ENCODE data around the gene RFX2. TPM values are rescaled to one million over a fixed set of nuclear protein-coding genes. Genes with fewer than 3 reads are reported as not detected.

Gene RFX2
- total RNA-seq: 1 to 10 TPM; 1.8 to 5.0 (median 3.4) TPM
- polyA plus RNA-seq: 10 to 100 TPM in 1 of 2 donors, 1 to 10 TPM in 1; 2.8 to 14.0 TPM

DNA sequence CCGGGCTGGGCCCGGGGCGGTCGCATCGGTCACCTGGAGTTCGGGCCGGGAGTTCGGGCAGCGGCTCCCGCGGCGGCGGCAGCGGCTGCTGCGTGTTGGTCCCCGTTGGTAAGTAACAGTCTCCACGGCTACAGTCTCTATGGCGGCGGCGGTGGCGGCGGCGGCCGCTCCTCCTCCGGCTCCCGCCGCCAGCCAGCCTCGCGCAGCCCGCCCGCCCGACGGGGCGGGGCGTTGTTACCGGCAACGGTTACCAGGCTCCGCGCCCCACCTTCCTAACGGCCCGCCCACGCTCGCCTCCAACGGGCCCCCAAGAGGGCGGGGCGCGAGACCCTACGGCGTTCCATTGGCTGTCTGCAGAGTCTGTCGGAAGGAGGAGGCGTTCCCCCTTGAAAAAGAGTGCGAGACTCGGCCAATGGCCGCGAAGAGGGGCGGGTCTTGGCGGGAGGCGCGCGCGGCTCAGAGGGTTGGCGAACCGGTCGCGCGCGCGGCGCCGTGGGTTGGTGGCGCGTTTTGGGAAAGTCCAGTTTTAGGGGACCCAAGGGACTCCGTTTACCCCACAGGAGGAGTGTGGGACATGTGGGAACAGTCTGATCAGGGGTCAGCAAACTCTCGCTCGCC lies at the start of gene RFX2:
Gene RFX2 (minus strand): TSS at position 141 of the 618 bp plus-strand sequence. CDS start 63,004 bp downstream, outside the sequence.
- no peaks in the 10 kb centered on the region for H3K36me3 ChIP-seq
- DNase-seq (peak; percentile 99 to 100 (median 99)), ATAC-seq (peak; percentile 99 to 100 (median 99)), FAIRE-seq (peak; percentile 26)
- H3K9me3 ChIP-seq: no peaks in the 10 kb centered on the region
- H3K27me3 ChIP-seq: no peaks in the 10 kb centered on the region
- peak within 1 kb of the TSS in 3 of 4 donors; percentile 16 to 41 (median 40) for H3K27ac ChIP-seq
- H3K4me3 ChIP-seq: peak within 1 kb of the TSS; percentile 28 to 56 (median 44)
- WGBS, 2 donors: 0% methylated on average over 37 to 75 of the region's 75 CpGs
- intact Hi-C loops (cut with DNase I): no loop called here
- H3K4me1 ChIP-seq: peaks cover 0 to 14% (median 0%) of the 10 kb centered on the region in 3 donors
- TF ChIP-seq, protein P1, sequence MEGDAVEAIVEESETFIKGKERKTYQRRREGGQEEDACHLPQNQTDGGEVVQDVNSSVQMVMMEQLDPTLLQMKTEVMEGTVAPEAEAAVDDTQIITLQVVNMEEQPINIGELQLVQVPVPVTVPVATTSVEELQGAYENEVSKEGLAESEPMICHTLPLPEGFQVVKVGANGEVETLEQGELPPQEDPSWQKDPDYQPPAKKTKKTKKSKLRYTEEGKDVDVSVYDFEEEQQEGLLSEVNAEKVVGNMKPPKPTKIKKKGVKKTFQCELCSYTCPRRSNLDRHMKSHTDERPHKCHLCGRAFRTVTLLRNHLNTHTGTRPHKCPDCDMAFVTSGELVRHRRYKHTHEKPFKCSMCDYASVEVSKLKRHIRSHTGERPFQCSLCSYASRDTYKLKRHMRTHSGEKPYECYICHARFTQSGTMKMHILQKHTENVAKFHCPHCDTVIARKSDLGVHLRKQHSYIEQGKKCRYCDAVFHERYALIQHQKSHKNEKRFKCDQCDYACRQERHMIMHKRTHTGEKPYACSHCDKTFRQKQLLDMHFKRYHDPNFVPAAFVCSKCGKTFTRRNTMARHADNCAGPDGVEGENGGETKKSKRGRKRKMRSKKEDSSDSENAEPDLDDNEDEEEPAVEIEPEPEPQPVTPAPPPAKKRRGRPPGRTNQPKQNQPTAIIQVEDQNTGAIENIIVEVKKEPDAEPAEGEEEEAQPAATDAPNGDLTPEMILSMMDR (IDR thresholded peaks at IDR 0.05): no peak

DNA sequence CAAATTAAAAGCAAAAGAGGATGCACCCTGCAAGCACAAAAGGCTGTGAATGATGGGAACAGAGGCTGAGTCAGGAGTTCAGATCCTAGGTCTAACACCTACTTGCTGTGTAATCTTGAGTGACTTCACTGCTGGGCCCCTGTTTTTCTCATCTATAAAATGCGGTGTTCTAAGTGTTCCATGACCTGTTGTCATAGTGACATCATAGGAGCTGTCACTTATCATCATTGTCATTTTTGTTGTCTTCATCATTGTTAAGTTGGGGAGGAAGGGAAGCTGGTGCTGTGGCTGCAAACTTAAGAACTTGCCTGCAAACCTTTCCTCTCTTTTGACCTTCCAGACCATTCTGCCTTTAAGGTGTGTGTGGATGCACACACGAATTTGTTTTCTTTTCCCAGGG lies 45.7 kb upstream of the RFX2 start:
- Histone ChIP-seq H3K36me3 (no peaks in the 10 kb centered on the region), H3K4me3 (no peak overlapping the region), H3K27me3 (no peaks in the 10 kb centered on the region), H3K27ac (no peak overlapping the region), H3K9me3 (no peaks in the 10 kb centered on the region), H3K4me1 (no peaks in the 10 kb centered on the region)
- intact Hi-C loops (cut with DNase I): no loop called here
- TF ChIP-seq, protein P1 (IDR thresholded peaks at IDR 0.05): no peak
- 42 to 47% methylated on average over 2 of the region's 2 CpGs for WGBS, 2 donors
- no peak for FAIRE-seq
- ATAC-seq: no peak
- DNase-seq: no peak

DNA sequence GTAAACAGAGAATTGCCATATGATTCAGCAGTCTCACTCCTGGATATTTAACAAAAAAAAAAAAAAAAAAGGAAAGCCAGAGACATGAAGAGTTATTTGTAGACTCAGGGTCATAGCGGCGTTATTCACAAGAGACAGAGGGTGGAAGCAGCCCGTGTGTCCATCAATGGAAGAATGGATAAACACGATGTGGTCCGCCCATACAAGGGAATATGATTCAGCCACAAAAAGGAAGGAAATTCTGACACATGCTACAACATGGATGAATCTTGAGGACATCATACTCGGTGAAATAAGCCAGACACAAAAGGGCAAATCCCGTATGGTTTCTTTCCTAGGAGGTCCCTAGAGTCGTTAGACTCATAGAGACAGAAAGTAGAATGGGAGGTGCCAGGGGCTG lies 40.0 kb upstream of the RFX2 start:
- ATAC-seq (no peak), FAIRE-seq (no peak), DNase-seq (no peak)
- no peak overlapping the region for H3K27ac ChIP-seq
- H3K9me3 ChIP-seq: no peaks in the 10 kb centered on the region
- H3K4me3 ChIP-seq: no peak overlapping the region
- WGBS, 2 donors: 89% methylated on average over 8 of the region's 8 CpGs
- intact Hi-C loops (cut with DNase I): no loop called here
- H3K27me3 ChIP-seq: no peaks in the 10 kb centered on the region
- no peaks in the 10 kb centered on the region for H3K36me3 ChIP-seq
- TF ChIP-seq, protein P1 (IDR thresholded peaks at IDR 0.05): no peak
- no peaks in the 10 kb centered on the region for H3K4me1 ChIP-seq

DNA sequence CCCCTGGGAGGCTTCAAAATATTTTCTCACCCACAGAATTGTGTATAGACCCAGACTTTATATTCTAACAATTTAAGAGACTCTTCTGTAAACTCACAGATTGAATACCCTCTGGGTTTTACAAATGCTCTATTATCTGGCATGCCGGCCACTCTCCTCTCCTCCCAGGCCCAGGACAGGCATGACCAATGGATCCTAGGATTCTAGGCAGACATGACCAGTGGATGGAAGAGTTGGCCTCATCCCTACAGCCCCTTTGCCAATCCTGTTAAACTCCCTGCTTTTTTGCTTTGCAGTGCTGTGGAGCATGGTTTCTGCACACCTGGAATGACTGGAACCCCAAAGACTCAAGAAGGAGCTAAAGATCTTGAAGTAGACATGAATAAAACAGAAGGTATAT lies 30.9 kb upstream of the RFX2 start:
- H3K27me3 ChIP-seq: no peaks in the 10 kb centered on the region
- intact Hi-C loops (cut with DNase I): no loop called here
- ATAC-seq (no peak), FAIRE-seq (no peak), DNase-seq (no peak)
- WGBS, 2 donors: 70 to 83% methylated on average over 1 of the region's 1 CpG
- H3K4me3 ChIP-seq: no peak overlapping the region
- TF ChIP-seq, protein P1 (IDR thresholded peaks at IDR 0.05): no peak
- no peaks in the 10 kb centered on the region for H3K36me3 ChIP-seq
- no peak overlapping the region for H3K27ac ChIP-seq
- H3K9me3 ChIP-seq: no peaks in the 10 kb centered on the region
- H3K4me1 ChIP-seq: no peaks in the 10 kb centered on the region

DNA sequence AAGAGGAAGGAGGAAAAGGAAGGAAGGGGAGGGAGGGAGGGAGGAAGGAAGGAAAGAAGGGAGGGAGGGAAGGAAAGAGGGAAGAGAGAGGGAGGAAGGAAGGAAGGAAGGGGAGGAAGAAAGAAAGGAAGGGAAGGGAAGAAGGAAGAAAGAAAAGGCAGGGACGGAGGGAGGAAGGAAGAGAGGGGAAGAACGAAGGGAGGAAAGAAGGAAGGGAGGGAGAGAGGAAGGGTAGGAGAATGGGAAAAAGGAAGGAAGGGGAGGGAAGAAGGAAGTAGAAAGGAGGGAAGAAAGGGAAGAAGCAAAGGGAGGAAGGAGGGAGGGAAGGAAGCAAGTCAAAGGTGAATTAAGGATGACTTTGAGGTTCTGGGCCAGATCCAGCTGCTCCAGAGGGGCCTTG lies 28.2 kb upstream of the RFX2 start:
- TF ChIP-seq, protein P1 (IDR thresholded peaks at IDR 0.05): no peak
- no peak for FAIRE-seq
- Histone ChIP-seq H3K36me3 (no peaks in the 10 kb centered on the region), H3K4me1 (no peaks in the 10 kb centered on the region), H3K4me3 (no peak overlapping the region), H3K27ac (no peak overlapping the region), H3K9me3 (no peaks in the 10 kb centered on the region), H3K27me3 (no peaks in the 10 kb centered on the region)
- DNase-seq: no peak
- no peak for ATAC-seq
- 67 to 70% methylated on average over 1 to 2 of the region's 2 CpGs for WGBS, 2 donors
- intact Hi-C loops (cut with DNase I): no loop called here

Measured in pancreas (tissue), 10 donors.